OCI-LY7 (cell line): ENCODE measurements around the gene PURB. TPM values are rescaled to one million over a fixed set of nuclear protein-coding genes. Genes with fewer than 3 reads are reported as not detected.

ENCODE experiments used
- BruUV-seq: library from RNA; stranded (reverse); fragments of 400-500 nt; replicated peaks from 2 replicates; lab custom pipeline; 2021; lab: Mats Ljungman, UMichigan
- CTCF ChIA-PET: fragments of 300-600 bp; sonication (Branson Sonifier 250); formaldehyde crosslinking; loops from one replicate; lab custom pipeline; 2022; ENCODE audit warnings: antibody characterized with exemption; ENCODE audit not compliant: unreplicated experiment; lab: Charles Lee
- POLR2A ChIA-PET: fragments of 300-600 bp; sonication (Branson Sonifier 250); formaldehyde crosslinking; loops from one replicate; lab custom pipeline; 2022; ENCODE audit warnings: antibody characterized with exemption; lab: Charles Lee
- DNase-seq: peaks from one replicate; pipeline ENCODE4 v3.0.0-alpha.2; 2015; ENCODE audit warnings: low spot score
- H2AFZ ChIP-seq: fragments of 200-600 bp; sonication (generic), shearing (Covaris generic); 2 replicates; pipeline ENCODE4 v1.6.1; 2014; ENCODE audit warnings: mild to moderate bottlenecking, antibody characterized with exemption, low read length, moderate library complexity
- H3K27ac ChIP-seq: fragments of 200-600 bp; sonication (generic); 2 replicates; pipeline ENCODE4 v1.5.1; 2014; ENCODE audit warnings: mixed run types, low read depth, mild to moderate bottlenecking, moderate library complexity, low read length, inconsistent platforms; ENCODE audit not compliant: poor library complexity, severe bottlenecking
- H3K36me3 ChIP-seq: fragments of 200-600 bp; sonication (generic); 2 replicates; pipeline ENCODE4 v1.6.1; 2014; ENCODE audit warnings: mild to moderate bottlenecking, antibody characterized with exemption, low read length, moderate library complexity, mixed read lengths; ENCODE audit not compliant: insufficient read depth
- H3K4me1 ChIP-seq: fragments of 200-600 bp; sonication (generic); 2 replicates; pipeline ENCODE4 v1.5.1; 2014; ENCODE audit warnings: mild to moderate bottlenecking, low read length; ENCODE audit not compliant: insufficient read depth, poor library complexity, severe bottlenecking
- H3K4me2 ChIP-seq: fragments of 200-600 bp; sonication (generic); 2 replicates; pipeline ENCODE4 v1.6.1; 2014; ENCODE audit warnings: mild to moderate bottlenecking, low read length
- H3K4me3 ChIP-seq: fragments of 200-600 bp; sonication (generic); 2 replicates; pipeline ENCODE4 v1.5.1; 2014; ENCODE audit warnings: mild to moderate bottlenecking, low read depth, low read length; ENCODE audit not compliant: poor library complexity, severe bottlenecking
- H3K79me2 ChIP-seq: fragments of 200-600 bp; sonication (generic); 2 replicates; pipeline ENCODE4 v1.6.1; 2016; ENCODE audit warnings: low read depth, mild to moderate bottlenecking, low read length, moderate library complexity, mixed read lengths; ENCODE audit not compliant: insufficient read depth
- H3K9me2 ChIP-seq: fragments of 200-600 bp; sonication (generic); 2 replicates; pipeline ENCODE4 v1.6.1; 2016; ENCODE audit warnings: mild to moderate bottlenecking, low read length, mixed read lengths; ENCODE audit not compliant: insufficient read depth
- H3K9me3 ChIP-seq: fragments of 200-600 bp; sonication (generic); 2 replicates; pipeline ENCODE4 v1.6.1; 2014; ENCODE audit warnings: mild to moderate bottlenecking, mixed run types, low read length, mixed read lengths
- H4K20me1 ChIP-seq: fragments of 200-600 bp; sonication (generic); 2 replicates; pipeline ENCODE4 v1.6.1; 2014; ENCODE audit warnings: mild to moderate bottlenecking, antibody characterized with exemption, low read length, moderate library complexity, mixed read lengths; ENCODE audit not compliant: insufficient read depth
- CTCF ChIP-seq: fragments of 200-600 bp; sonication (generic); conservative IDR thresholded peaks from 2 replicates; pipeline ENCODE4 v1.5.1; 2014; ENCODE audit warnings: mild to moderate bottlenecking, antibody characterized with exemption, low read length, moderate library complexity, mixed read lengths
- EZH2phosphoT487 ChIP-seq: fragments of 200-600 bp; sonication (generic); IDR thresholded peaks from 2 replicates; pipeline ENCODE4 v1.6.1; 2018; ENCODE audit warnings: low read depth, borderline replicate concordance, mild to moderate bottlenecking, mixed run types, antibody characterized with exemption, low read length, moderate library complexity, mixed read lengths
- intact Hi-C: fragments of 100-400 bp; cut with micrococcal nuclease; formaldehyde crosslinking; loops from one replicate; pipeline ENCODE4 v1.10.0; 2022; ENCODE audit not compliant: unreplicated experiment
- total RNA-seq, 2 experiments: library from RNA; depleted of rRNA in 1 of 2; stranded (reverse); fragments of >200 nt in 1 of 2; shearing (Covaris generic) in 1 of 2; gene quantifications; 2 replicates each; pipeline ENCODE4 v1.2.3, GENCODE V29; 2014 to 2022

Gene PURB
- total RNA-seq, 2 experiments from 2014 or later: 15.2 to 22.7 TPM

- H3K4me2 ChIP-seq: no peak overlapping the region
- H3K9me3 ChIP-seq: no peaks in the 10 kb centered on the region
- DNase-seq: no peak
- no TSS peak for BruUV-seq
- intact Hi-C loops: loop anchor here (5.0 kb wide), 1 partner anchor 73 kb away; the partner anchor contains the start of gene H2AZ2
- H3K27ac ChIP-seq: no peak overlapping the region
- no peaks in the 10 kb centered on the region for H3K36me3 ChIP-seq
- no peaks in the 10 kb centered on the region for H3K79me2 ChIP-seq
- TF ChIP-seq CTCF: no peak
- no peak for TF ChIP-seq EZH2phosphoT487
- no peaks in the 10 kb centered on the region for H4K20me1 ChIP-seq
- POLR2A ChIA-PET: interaction anchor here (0.7 to 1.7 kb wide), 6 partner anchors 13 to 184 kb away, joined by 3 to 5 read pairs (median 4); no protein-coding TSS in a partner anchor
- no peaks in the 10 kb centered on the region for H3K4me1 ChIP-seq
- no peak overlapping the region for H2AFZ ChIP-seq
- no peak overlapping the region for H3K4me3 ChIP-seq
- no peaks in the 10 kb centered on the region for H3K9me2 ChIP-seq
- CTCF ChIA-PET: interaction anchor here (0.6 to 1.5 kb wide), 3 partner anchors 62 to 86 kb away, joined by 4 read pairs; no protein-coding TSS in a partner anchor
Observed at GRCh38 chr7:44920119-44920518, 34.8 kb upstream of the PURB start.

- H2AFZ ChIP-seq: no peak overlapping the region
- H3K9me2 ChIP-seq: no peaks in the 10 kb centered on the region
- no peak overlapping the region for H3K27ac ChIP-seq
Observed at GRCh38 chr7:44918029-44918428, 32.7 kb upstream of the PURB start.

More at GRCh38 chr7:44918029-44918428, 32.7 kb upstream of the PURB start:
- H4K20me1 ChIP-seq: no peaks in the 10 kb centered on the region
- no peak for TF ChIP-seq EZH2phosphoT487
- TF ChIP-seq CTCF: no peak
- no peak overlapping the region for H3K4me3 ChIP-seq
- no peak for DNase-seq
- H3K9me3 ChIP-seq: no peaks in the 10 kb centered on the region
- no peaks in the 10 kb centered on the region for H3K79me2 ChIP-seq
- BruUV-seq: no TSS peak
- no peaks in the 10 kb centered on the region for H3K36me3 ChIP-seq
- intact Hi-C loops: no loop called here
- no peak overlapping the region for H3K4me2 ChIP-seq
- CTCF ChIA-PET: no interaction called here
- POLR2A ChIA-PET: interaction anchor here (0.7 kb wide), 1 partner anchor 91 kb away, joined by 3 read pairs; no protein-coding TSS in a partner anchor
- no peaks in the 10 kb centered on the region for H3K4me1 ChIP-seq
